GM19240 (cell line): ENCODE results near the gene TRIM16.
"Not testable (repeated sequence)": the region's sequence is repeated elsewhere in the genome, so short reads cannot be mapped to it uniquely, and the experiment has no call there.

ENCODE experiments used
- DNase-seq: peaks from one replicate; pipeline ENCODE4 v3.0.0; 2011; ENCODE audit warnings: low spot score; ENCODE audit not compliant: insufficient read length

The TRIM16 gene

DNA sequence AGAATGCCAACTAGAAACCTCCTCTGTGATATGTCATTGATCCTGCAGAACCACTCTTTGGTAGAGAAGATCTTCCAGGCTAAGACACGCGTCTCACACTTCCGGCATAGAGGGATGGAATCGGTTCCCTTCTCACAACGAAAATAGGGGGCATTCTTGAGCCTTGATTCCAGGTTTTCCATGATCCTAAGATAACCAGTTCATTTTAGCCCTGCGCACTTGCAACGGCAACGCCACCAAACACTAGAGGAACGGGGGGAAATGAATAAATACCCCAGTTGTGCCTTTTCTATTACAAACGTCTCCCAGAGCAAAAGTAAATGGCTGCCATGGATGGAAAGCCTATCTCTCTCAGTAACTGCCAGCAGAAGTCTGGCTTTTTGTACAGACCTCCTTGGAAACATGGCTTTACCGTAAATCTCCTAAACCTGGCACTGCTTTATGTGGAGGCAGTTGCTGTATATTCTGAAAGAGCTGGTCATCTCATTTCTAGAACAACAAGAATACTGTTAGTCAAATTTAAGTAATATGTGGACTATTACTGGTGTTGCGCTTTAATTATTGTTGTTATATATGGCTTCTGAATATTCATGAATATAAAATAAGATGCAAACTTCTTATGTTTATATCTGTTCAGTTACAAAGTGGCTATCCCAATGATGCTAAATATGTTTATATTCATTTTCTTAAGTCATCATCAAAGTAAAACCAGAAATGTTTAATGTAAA lies 64.6 kb downstream of the TRIM16 start, which contains the start of gene FBXW10B:
Gene FBXW10B, minus strand, starts transcription at position 374 of the 728 bp plus-strand sequence. Its CDS starts 192 bp downstream, at position 182.
- DNase-seq = not testable (repeated sequence)

DNA sequence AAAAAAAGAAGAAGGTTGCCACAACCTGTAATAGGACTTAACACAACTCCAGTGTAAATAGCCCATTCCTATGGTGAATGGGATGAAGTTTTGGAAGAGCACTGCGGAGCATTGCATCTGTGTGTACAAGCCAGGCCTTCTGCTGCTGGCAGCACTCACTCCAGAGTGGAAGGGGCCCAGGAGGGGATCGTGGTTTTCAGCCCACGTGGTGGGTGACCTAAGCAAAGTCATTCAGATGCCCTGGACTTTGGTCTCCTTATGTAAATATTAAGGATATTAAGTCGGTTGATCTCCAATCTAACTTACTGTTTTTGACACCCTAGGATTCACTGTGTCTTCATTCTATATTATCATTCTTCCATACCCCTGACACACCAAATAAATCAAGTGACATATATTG lies 67.3 kb downstream of the TRIM16 start:
- not testable (repeated sequence) for DNase-seq

DNA sequence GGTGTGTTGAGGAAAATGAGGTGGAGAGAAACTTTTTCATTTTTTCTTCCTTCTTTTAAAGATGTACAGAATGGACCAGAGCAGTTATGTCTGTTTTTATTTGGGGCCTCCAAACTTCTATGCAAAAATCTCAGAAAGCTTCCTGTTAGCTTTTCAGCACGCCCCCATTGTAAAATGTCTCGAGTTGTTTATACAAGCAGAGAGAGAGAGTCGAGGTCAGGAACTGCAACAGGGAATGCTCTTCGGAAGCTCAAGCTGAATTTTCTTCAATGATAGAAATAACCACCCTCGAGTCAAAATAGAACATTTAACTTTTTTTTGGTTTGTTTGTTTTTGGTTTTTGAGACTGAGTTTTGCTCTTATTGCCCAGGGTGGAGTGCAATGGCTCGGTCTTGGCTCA lies 68.3 kb downstream of the TRIM16 start:
- DNase-seq = not testable (repeated sequence)

DNA sequence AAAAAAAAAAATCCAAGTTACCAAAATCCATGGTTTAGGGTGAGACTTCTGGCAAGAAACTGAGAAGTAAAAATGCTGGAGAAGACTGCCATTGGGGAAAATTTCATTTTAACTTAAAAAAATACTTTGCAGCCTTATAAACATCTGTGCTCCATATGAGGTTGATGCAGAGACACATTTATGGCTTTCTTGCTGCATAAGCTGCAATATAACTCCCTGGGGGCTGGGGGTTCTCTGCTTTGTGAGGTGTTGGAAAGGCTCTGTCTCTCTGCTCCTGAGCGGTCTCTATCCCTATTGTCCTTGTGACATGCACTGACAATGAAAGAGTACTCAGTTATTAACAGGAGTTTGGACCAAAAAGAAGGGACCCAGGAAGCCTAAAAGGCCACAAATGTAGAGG lies 71.0 kb downstream of the TRIM16 start:
- not testable (repeated sequence) for DNase-seq

DNA sequence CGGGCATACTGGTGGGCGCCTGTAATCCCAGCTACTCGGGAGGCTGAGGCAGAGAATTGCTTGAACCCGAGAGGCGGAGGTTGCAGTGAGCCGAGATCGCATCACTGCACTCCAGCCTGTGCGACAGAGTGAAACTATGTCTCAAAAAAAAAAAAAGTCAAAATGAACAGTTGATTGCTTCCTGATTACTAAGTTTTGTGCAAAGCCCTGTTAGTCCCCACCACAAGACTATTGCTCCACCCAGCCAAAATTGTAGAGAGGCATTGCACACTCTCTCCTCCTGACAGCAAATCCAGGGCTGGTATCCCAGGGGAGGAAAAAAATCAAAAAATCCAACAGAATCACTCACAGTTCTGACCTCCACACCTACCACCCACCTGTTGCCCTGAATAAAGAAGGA lies 91.2 kb downstream of the TRIM16 start:
- not testable (repeated sequence) for DNase-seq

DNA sequence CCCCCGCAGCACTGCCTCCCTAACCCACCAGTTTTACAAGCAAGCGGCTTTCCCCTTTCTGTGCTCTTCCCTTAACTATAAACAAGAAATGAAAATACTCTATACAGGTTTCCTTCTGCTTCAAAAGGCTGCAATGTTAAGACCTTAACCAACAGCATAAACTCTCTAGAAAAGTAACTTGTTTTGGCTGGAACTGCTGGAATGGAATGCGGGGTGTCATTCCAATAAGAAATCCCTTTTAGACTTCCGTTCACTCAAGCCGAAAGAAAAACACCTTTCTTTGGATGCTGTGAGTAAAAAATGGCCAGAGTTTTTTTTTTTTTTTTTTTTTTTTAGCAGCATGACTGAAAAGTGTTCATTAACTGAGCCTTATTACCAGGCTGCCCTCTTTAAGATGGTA lies 92.1 kb downstream of the TRIM16 start:
- DNase-seq = not testable (repeated sequence)

DNA sequence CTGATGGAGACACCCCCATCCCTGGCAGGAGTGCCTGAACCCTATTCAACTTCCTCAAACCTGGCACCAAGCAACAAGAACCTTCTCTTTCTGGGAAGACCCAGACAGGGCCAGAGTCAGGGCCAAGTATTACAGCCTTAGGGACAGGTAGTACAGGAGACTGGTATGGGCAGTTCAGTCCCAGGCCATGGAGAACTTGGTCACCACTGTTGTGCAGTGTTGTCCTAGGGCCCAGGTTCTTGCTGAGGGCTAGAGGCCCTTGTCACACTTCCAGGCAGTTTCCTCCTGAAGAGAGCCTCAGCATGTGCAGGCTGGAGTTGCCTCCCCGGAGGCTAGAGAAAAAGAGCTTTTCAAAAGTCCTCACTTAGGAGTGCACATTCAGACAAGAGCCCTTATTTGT lies 93.3 kb downstream of the TRIM16 start:
- DNase-seq = not testable (repeated sequence)

DNA sequence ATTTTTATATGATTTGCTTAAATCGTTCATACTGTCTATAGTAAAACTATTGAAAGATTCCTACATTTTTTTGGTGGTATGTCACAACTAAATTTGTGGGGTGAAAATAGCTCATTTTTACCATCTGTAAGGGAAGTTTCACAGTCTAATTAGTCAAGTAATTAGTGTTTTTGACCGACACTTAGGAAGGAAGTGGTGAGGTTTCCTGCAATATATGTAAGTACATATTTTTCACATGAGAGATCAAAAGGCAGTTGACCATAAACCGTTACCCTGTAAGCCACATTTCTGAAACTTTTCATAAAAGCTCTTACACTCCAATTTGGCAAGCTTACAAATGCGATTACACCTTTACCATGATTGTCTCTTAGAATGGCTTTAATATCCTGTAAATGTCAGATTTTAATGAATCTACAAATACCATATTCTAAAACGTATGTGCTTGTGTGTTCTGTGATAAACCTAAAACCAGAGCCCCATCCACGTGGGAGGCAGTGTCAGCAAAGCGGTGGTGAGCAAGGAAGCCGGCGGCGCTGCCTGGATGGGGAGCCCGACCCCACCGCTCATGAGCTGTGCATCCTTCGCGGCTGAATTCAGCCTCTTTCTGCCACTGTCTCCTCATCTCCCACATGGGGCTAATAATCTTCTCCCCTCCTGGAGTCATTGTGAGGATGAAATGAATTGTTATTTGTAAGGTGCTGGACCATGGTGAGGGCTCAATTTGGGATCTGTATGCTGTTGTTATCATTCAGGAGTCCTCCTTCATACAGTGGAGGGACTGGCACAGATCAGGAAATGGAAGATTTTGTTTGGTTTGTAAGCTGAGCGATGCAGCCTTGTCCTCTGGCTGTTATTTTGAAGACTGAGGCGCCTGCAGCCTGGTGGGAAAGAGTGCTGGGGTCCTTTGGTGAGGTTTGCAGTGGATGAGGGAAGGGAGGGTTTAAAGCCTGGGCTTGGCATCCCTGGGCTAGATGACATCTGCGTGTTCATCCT lies 94.3 kb downstream of the TRIM16 start:
- not testable (repeated sequence) for DNase-seq

DNA sequence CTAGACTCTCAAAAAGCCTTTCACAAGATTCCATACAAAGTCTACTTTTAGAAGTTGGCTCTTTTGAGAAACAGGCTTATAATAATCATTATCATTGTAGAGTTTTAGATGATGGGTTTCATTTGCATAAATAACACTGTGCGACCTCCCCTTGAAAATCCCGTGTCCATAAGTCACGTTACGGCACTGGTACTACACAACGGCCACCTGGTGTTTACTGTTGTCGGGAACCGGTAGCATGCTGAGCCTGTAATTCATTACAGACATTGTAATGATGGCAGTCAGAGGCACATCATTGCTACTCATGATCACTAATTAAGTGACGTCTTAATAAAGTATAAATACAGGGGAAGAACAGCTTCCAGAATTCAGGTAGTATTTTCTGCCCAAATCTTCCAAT lies 96.1 kb downstream of the TRIM16 start:
- DNase-seq = not testable (repeated sequence)

DNA sequence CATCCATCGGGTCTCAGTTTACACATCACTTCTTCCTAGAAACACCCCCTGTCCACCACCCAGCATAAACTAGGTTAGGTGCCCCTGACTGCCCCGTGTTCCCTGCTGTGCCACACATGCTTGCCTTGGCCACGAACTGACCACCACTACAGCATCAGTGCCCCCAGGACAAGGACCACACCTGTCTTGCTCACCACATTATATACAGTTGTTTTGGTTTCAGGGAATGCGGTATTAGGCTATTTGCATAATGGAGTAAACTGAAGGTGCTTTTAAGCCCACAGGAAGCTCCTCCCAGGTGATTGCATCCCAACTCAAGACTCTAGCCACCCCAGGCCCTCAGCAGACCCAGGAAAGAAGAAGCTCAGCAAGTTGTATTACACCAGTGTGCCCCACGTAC lies 100.8 kb downstream of the TRIM16 start:
- DNase-seq = not testable (repeated sequence)

DNA sequence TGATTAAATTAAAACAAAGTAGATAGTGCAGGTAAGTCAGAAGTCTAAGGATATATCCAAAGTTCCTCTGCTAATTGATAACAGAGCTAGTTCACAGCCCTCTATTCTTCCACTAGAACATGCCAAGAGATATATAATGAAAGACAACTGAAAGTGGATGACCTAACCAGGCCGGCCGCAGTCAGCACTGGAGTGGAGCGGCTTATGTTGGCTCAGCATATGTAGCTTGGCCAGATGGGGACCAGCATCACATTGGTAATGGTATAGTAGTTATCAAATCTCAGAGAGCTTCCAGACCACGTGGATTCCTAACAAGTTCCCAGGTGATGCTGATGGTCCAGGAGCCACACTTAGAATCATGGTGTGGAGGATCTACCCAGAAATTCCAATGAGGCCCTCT lies 102.6 kb downstream of the TRIM16 start:
- not testable (repeated sequence) for DNase-seq
